ENCODE results near the gene NALCN. TPM values are rescaled to one million over a fixed set of nuclear protein-coding genes. Genes with fewer than 3 reads are reported as not detected.

Gene NALCN
- total RNA-seq, result 0.34 and 0.95 TPM in 2 replicates

GRCh38 chr13:101416181-101417042 is at the start of gene NALCN:
NALCN (minus strand) TSS chr13:101416508; CDS start chr13:101399126, 17,382 bp downstream.

GRCh38 chr13:101452519-101453485 is 36.5 kb upstream of the NALCN start, which contains the start of gene ITGBL1:
ITGBL1 (plus strand) TSS chr13:101452675; CDS start chr13:101452834, 159 bp downstream.

Other genes starting within 250 kb of the NALCN start
- gene ITGBL1, start 36.2 kb upstream of the NALCN start, total RNA-seq, result 127 and 183 TPM in 2 replicates